GM18520 (cell line): ENCODE results near the gene RPA1.

Experiments
- ATAC-seq: cut with Tn5 transposase; IDR thresholded peaks from one replicate; pipeline ENCODE4 v1.9.1; 2021; ENCODE audit not compliant: unreplicated experiment

RPA1 gene

DNA sequence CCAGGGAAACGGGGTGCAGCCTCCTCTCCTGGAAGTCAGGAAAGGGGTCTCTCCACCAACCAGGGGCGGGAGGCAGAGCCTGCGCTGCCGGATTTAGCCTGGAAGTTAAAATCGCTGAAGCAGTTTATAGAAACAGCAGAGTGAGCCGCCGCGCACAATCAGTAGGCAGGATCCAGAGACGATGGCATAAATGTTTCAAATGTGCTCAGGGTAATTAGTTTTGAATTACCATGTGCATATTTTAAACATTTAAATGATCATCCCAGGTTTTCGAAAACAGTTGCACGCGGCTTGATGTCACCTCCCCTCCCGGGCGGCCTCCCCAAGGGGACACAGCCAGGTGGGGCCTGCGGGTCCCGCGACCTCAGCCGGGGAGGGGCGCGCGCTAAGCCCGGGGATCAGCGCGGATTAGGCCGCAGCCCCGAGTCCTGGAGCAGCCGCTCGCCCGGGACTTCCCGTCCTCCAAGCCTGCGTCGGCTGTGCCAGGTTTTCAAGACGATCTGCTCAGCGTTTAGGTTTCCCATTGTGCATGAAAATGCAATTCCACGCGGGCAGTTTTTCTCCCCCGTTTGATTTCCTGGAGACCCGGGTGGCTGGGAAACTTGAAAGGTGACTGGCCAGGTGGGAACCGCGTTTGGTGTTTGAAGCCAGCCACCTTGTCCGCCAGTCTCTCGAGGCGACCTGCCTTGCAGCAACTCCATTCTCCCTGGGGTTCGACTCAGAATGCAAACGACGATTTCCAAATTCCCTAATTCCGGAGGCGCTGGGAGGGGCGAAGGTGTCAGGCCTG, 78.3 kb downstream of the RPA1 start:
- ATAC-seq, result no peak

DNA sequence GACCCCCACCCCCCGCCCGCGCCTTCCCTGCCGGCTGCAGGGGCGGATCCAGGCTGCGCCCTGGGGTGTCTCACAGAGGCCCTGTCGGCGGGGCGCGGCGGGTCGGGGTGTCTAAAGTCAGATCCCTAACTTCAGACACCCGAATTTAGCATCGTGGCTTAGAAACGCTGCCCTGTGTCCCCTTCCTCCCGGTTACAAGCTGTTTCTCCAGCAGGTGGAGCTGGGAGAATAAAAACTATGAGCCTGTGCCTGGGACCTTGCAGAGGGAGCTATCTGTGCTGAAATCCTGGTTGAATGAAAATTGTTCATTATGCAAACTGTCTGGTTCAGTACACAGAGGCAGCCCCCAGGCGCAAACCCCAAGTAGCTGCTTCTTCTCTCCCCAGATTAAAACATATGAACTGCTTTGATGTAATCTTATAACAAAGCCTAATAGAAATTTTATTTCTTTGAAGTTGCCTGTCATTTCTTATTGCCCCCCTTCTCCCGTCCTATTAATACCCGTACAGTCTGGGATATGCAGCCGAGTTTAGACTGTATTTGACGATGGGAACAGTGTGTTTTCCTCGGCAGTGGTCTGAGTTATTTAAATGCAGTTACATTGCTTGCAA, 79.0 kb downstream of the RPA1 start:
- ATAC-seq, result no peak

- ATAC-seq, result no peak
Observed at GRCh38 chr17:1909985-1910384, 80.2 kb downstream of the RPA1 start.

GRCh38 chr17:1912146-1912545, 82.3 kb downstream of the RPA1 start:
- no peak for ATAC-seq

- ATAC-seq, result no peak
Observed at GRCh38 chr17:1913702-1914101, 83.9 kb downstream of the RPA1 start.

DNA sequence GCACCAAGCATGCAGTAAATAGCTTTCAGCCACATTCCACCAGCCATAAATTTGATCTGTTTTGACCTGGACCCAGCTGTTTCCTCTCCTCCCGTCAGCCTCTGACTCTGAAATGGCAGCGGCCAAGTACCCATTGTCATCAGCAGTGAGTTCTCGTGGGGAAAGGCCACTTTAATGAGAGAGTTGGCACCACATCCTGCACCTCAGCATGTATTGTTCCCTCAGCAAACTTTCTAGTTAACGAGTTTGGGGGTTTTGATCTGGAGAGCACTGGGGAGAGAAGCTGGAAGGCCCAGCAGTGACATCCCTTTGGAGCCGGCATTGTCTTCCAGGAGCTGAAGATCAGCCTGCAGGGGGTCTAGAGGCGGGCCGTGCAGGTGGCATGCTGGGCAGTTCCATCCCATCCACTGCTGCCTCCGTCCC, 84.9 kb downstream of the RPA1 start:
- ATAC-seq, result no peak

DNA sequence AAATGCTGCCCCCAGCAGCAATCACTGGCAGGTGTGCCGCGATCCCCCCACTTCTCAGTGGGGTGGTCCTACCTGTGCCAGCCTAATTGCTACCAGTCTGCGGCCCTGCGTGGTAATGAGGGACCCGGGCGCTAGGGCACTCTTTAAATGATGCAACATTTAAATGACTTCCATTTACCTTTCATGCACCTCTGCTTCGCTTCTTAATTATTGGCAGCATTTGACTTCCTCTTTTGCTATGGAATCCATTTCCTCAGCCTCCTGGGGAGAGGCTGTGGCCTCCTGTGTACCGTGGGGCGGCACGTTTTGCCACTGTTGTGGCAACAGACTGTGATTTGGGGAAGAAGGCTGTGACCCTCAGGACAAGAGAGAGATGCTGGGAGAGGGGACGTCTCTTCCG, 86.1 kb downstream of the RPA1 start:
- no peak for ATAC-seq

- no peak for ATAC-seq
Observed at GRCh38 chr17:1916316-1916715, 86.5 kb downstream of the RPA1 start.

- ATAC-seq, result no peak
Observed at GRCh38 chr17:1916963-1917715, 87.3 kb downstream of the RPA1 start.

DNA sequence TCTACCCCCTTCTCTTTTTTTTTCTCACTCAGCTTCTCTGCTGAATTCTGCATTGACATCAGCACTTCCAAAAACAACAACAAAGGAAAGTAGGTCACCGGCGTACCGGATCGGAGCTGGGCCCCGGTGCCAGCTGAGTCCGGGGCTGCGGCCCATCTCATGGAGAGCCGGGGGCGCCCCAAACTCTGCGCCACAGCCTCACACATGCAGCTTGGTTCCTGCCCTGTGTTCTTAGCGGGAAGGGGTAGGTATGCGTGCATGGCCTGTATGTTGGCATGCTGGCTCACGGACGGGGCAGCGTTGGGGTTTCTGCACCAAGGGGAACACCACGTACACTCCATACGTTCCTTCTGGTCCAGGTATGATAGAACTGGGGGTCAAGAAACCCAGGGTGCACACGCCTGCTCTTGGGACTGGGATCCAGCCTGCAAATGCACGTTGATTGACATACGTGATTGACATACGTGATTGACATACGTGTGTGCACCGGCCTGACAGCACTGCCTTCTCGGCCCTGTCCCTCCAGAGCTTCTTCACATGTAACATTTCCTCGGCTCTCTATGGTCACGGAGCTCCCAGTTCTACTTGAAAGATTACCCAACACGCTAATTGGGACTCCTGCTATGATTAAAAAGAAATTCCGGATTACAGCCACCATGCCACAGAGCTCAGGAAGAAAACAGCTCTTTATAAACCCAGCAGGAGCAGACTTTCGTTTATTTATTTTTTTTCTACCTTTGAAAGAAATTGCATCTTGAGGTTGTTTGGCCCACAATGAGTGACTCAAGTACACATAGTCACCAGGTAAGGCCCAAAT, 88.7 kb downstream of the RPA1 start:
- no peak for ATAC-seq

- ATAC-seq, result no peak
Observed at GRCh38 chr17:1919201-1919600, 89.4 kb downstream of the RPA1 start.

GRCh38 chr17:1920948-1921351, 91.1 kb downstream of the RPA1 start:
- no peak for ATAC-seq

DNA sequence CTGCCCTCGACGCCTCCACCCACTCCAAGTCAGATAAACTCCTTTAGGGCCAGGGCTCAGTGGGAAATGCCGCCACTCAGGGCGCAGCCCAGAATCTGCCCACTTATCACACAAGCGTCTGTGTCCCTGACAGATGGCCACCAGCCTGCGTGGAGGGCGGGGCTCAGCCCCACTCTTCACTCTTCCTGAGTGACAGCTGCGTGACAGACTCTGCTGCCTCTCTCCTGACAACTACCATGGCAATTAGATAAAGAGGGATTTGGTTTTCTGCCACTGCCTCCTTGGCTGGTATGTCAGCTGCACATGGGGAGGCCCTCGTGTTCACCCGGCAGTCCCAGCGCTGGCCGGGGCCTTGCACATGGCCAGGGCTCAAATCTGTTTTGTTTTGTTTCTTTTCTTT, 99.2 kb downstream of the RPA1 start:
- ATAC-seq, result no peak

DNA sequence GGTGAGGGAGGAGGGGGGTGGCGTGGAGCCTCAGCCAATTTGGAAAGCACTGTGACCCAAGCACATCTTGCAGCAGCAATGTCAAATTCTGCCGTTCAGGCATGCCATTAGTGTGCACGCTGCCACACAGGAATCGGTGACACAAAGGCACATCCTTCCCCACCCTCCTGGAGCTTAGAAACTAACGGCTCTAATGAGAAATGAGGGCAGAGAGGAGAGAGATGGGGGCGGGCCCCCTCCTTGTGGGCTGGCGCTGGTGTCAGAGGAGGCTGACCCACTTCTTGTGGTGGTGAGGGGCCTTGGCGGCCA, 100.5 kb downstream of the RPA1 start:
- no peak for ATAC-seq

DNA sequence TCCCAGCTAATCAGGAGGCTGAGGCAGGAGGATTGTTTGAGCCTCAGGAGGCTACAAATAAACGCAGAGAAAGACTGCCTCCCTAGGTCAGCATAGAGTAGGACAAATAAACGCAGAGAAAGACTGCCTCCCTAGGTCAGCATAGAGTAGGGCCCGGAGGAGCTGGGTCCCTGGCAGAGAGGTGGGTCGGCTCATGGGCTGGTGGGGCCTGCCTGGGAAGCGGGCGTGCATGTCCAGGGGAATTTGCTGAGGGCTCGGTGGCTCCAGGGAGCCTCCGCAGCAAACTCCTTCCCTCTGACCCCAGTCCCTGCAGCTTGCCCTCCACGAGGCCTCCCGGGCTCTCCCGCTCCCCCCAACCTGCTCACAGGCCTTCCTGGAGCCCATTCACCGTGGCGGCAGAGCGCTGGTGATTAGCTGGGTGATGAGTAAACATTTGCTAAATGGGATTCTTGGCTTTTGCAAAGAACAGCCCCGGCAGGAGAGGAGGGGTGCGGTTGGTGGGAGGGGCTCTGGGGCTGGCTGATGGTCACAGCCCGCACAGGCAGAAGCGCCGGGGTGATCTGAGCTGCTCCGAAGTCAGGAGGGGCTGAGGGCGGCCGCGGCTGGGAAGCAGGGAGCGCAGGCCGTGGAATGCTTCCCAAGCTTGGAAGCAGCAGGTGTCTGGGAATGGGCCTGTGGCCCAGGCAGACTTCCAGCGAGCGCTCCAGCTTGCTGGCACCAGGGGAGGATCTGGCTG, 102.2 kb downstream of the RPA1 start:
- no peak for ATAC-seq

- ATAC-seq, result no peak
Observed at GRCh38 chr17:1933875-1934715, 104.3 kb downstream of the RPA1 start.

- no peak for ATAC-seq
Observed at GRCh38 chr17:1934901-1935300, 105.1 kb downstream of the RPA1 start.

- no peak for ATAC-seq
Observed at GRCh38 chr17:1936766-1937165, 107.0 kb downstream of the RPA1 start.

DNA sequence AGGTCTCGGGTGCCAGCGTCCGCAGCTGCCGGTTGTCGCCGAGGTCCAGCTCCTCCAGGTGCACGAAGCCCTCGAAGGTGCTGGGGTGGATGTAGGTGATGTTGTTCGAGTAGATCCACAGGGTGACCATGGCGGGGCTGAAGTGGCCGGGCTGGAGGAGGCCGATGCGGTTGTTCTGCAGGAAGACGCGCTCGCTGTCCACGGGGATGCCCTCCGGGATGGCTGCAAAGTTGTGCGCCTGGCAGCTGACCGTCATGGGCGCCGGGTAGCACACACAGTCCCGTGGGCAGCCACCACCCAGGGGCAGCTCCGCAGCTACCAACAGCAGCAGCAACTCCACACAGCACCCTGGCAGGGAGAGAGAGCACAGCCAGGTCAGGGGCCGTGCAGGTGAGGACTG, 107.7 kb downstream of the RPA1 start:
- ATAC-seq, result no peak
